WTC11 (cell line): ENCODE results near the gene B3GLCT. TPM values are rescaled to one million over a fixed set of nuclear protein-coding genes. Genes with fewer than 3 reads are reported as not detected.

ENCODE experiments used
- ATAC-seq: fragments of 200-7000 bp; cut with Tn5 transposase; 2 replicates; pipeline ENCODE4 v1.10.0; 2021; ENCODE audit warnings: mild to moderate bottlenecking, moderate library complexity
- CTCF ChIA-PET: fragments of 300-600 bp; sonication (Branson Sonifier 250); formaldehyde crosslinking; loops from one replicate; lab custom pipeline; 2021; ENCODE audit warnings: antibody characterized with exemption; lab: Charles Lee
- POLR2A ChIA-PET: fragments of 350-600 bp; sonication (Branson Sonifier 250); formaldehyde crosslinking; loops from one replicate; lab custom pipeline; 2021; ENCODE audit warnings: antibody characterized with exemption; lab: Charles Lee
- DNase-seq: peaks from one replicate; pipeline ENCODE4 v3.0.0; 2021; ENCODE audit warnings: low spot score
- H3K27ac Mint-ChIP-seq: 2 replicates; pipeline ENCODE4 v1.8.0; 2021; ENCODE audit warnings: mixed read lengths
- H3K27me3 Mint-ChIP-seq: 2 replicates; pipeline ENCODE4 v1.8.0; 2021; ENCODE audit warnings: low read depth, mild to moderate bottlenecking, moderate library complexity, mixed read lengths
- H3K36me3 Mint-ChIP-seq: 2 replicates; pipeline ENCODE4 v1.8.0; 2021; ENCODE audit warnings: mixed read lengths
- H3K4me1 Mint-ChIP-seq: 2 replicates; pipeline ENCODE4 v1.8.0; 2022; ENCODE audit warnings: mixed read lengths
- H3K4me3 Mint-ChIP-seq: 2 replicates; pipeline ENCODE4 v1.8.0; 2021; ENCODE audit warnings: mild to moderate bottlenecking, moderate library complexity, mixed read lengths
- H3K9me3 Mint-ChIP-seq: 2 replicates; pipeline ENCODE4 v1.8.0; 2021; ENCODE audit warnings: mixed read lengths
- AFF4 ChIP-seq: sonication (generic); formaldehyde crosslinking; IDR thresholded peaks from 2 replicates; pipeline ENCODE4 v1.8.1; 2023; ENCODE audit warnings: mild to moderate bottlenecking, missing genetic modification reagents, borderline replicate concordance
- ATF1 ChIP-seq: sonication (generic); formaldehyde crosslinking; IDR thresholded peaks from 2 replicates; pipeline ENCODE4 v1.8.1; 2023; ENCODE audit warnings: mild to moderate bottlenecking, moderate library complexity, missing genetic modification reagents
- ATF6 ChIP-seq: sonication (generic); formaldehyde crosslinking; IDR thresholded peaks from 2 replicates; pipeline ENCODE4 v1.8.1; 2023; ENCODE audit warnings: mild to moderate bottlenecking, missing genetic modification reagents
- E2F4 ChIP-seq: sonication (generic); formaldehyde crosslinking; IDR thresholded peaks from 2 replicates; pipeline ENCODE4 v1.8.1; 2022; ENCODE audit warnings: low read depth, mild to moderate bottlenecking, moderate library complexity, missing genetic modification reagents, borderline replicate concordance
- JAZF1 ChIP-seq: fragments of 250-450 bp; sonication (Bioruptor Pico); IDR thresholded peaks from 2 replicates; pipeline ENCODE4 v1.9.0; 2021; ENCODE audit warnings: moderate library complexity, mild to moderate bottlenecking, inconsistent platforms
- MLX ChIP-seq: sonication (generic); formaldehyde crosslinking; IDR thresholded peaks from 2 replicates; pipeline ENCODE4 v1.8.1; 2023; ENCODE audit warnings: mild to moderate bottlenecking, missing genetic modification reagents, moderate library complexity
- NFYB ChIP-seq: sonication (generic); formaldehyde crosslinking; conservative IDR thresholded peaks from 2 replicates; pipeline ENCODE4 v1.8.0; 2022; ENCODE audit warnings: low read depth, missing genetic modification reagents
- PRDM15 ChIP-seq: sonication (generic); formaldehyde crosslinking; IDR thresholded peaks from 2 replicates; pipeline ENCODE4 v1.8.0; 2022; ENCODE audit warnings: missing genetic modification reagents
- PREB ChIP-seq: sonication (generic); formaldehyde crosslinking; IDR thresholded peaks from 2 replicates; pipeline ENCODE4 v1.8.1; 2022; ENCODE audit warnings: mild to moderate bottlenecking, missing genetic modification reagents, moderate library complexity, borderline replicate concordance
- TEAD4 ChIP-seq: sonication (generic); formaldehyde crosslinking; IDR thresholded peaks from 2 replicates; pipeline ENCODE4 v1.8.0; 2022; ENCODE audit warnings: mild to moderate bottlenecking, missing genetic modification reagents
- ZNF425 ChIP-seq: fragments of 250-450 bp; sonication (Bioruptor Pico); conservative IDR thresholded peaks from 2 replicates; pipeline ENCODE4 v1.9.0; 2021; ENCODE audit warnings: mild to moderate bottlenecking
- ZNF532 ChIP-seq: fragments of 250-450 bp; sonication (Bioruptor Pico); IDR thresholded peaks from 2 replicates; pipeline ENCODE4 v1.9.0; 2021; ENCODE audit warnings: mild to moderate bottlenecking, borderline replicate concordance
- ZNF671 ChIP-seq: fragments of 250-450 bp; sonication (Bioruptor Pico); IDR thresholded peaks from 2 replicates; pipeline ENCODE4 v1.8.0; 2021; ENCODE audit warnings: mild to moderate bottlenecking
- total RNA-seq: library from RNA; stranded (reverse); gene quantifications from 3 replicates; pipeline ENCODE4 v1.2.3, GENCODE V29; 2021

The B3GLCT gene
- total RNA-seq, 1 experiment from 2014 or later = 2.4 TPM

- no peaks in the 10 kb centered on the region for H3K4me1 Mint-ChIP-seq
- H3K36me3 Mint-ChIP-seq = peaks cover 16% of the 10 kb centered on the region
- POLR2A ChIA-PET = no interaction called here
- TF ChIP-seq NFYB (CRISPR knock-in tag) = no peak
- no peak for TF ChIP-seq ZNF671 (CRISPR knock-in tag)
- TF ChIP-seq ZNF425 (CRISPR knock-in tag) = no peak
- TF ChIP-seq ATF6 (CRISPR knock-in tag) = no peak
- TF ChIP-seq ZNF532 (CRISPR knock-in tag) = no peak
- TF ChIP-seq TEAD4 (CRISPR knock-in tag) = no peak
- TF ChIP-seq PRDM15 (CRISPR knock-in tag) = no peak
- TF ChIP-seq AFF4 = no peak
- TF ChIP-seq JAZF1 (CRISPR knock-in tag) = no peak
- no peak for TF ChIP-seq MLX (CRISPR knock-in tag)
- no peak for TF ChIP-seq ATF1
- no peak for TF ChIP-seq E2F4 (CRISPR knock-in tag)
- no peak for TF ChIP-seq PREB (CRISPR knock-in tag)
Measured at GRCh38 chr13:31248965-31249539, 49.3 kb downstream of the B3GLCT start.

More at GRCh38 chr13:31248965-31249539, 49.3 kb downstream of the B3GLCT start:
- DNase-seq (no peak), ATAC-seq (no peak)
- H3K9me3 Mint-ChIP-seq = peaks cover 16% of the 10 kb centered on the region
- CTCF ChIA-PET = interaction anchor here (1.4 kb wide), 1 partner anchor 175 kb away, joined by 4 read pairs; no protein-coding TSS in a partner anchor
- no peak overlapping the region for H3K4me3 Mint-ChIP-seq
- no peaks in the 10 kb centered on the region for H3K27me3 Mint-ChIP-seq
- no peak overlapping the region for H3K27ac Mint-ChIP-seq
